ENCODE measurements around the gene PPIC. TPM values are rescaled to one million over a fixed set of nuclear protein-coding genes. Genes with fewer than 3 reads are reported as not detected.

Gene PPIC
- total and polyA plus RNA-seq, 2 experiments from 2014 or later = 91.0 to 233 TPM

GRCh38 chr5:123035360-123035917, 1.1 kb downstream of the PPIC start:
- Histone ChIP-seq H3K79me2 (peaks cover 35% of the 10 kb centered on the region), H3K9me3 (ENCODE audit: low read depth) (no peaks in the 10 kb centered on the region), H3K4me2 (peak overlapping the region; percentile 99), H3K36me3 (replicated peaks; ENCODE audit: insufficient read depth, low read depth) (no peaks in the 10 kb centered on the region), H3K27ac (peak overlapping the region; percentile 96), H3K4me3 (peak overlapping the region; percentile 95), H3K27me3 (no peaks in the 10 kb centered on the region), H2AFZ (peak overlapping the region; percentile 72), H3K4me1 (ENCODE audit: insufficient read depth) (peaks cover 9% of the 10 kb centered on the region), H4K20me1 (ENCODE audit: insufficient read depth, poor library complexity, severe bottlenecking) (no peaks in the 10 kb centered on the region), H3K9me2 (replicated peaks; ENCODE audit: insufficient read depth) (no peaks in the 10 kb centered on the region)
- 1% methylated on average over 26 of the region's 27 CpGs for WGBS (ENCODE audit: low lambda C conversion rate, missing lambda C conversion rate)
- DNase-seq (ENCODE audit: low spot score) = peak; percentile 77
- TF ChIP-seq EZH2 (IDR thresholded peaks at IDR 0.05; ENCODE audit: borderline replicate concordance) (no peak), EZH2phosphoT487 (IDR thresholded peaks at IDR 0.05; ENCODE audit: low read depth, severe bottlenecking, unreplicated experiment) (no peak), CTCF (IDR thresholded peaks at IDR 0.05; ENCODE audit: poor library complexity) (no peak)

GRCh38 chr5:123033157-123033671, 3.3 kb downstream of the PPIC start:
- Histone ChIP-seq H3K36me3 (replicated peaks; ENCODE audit: insufficient read depth, low read depth) (peaks cover 2% of the 10 kb centered on the region), H3K4me1 (ENCODE audit: insufficient read depth) (peaks cover 7% of the 10 kb centered on the region), H3K27me3 (no peaks in the 10 kb centered on the region), H2AFZ (no peak overlapping the region), H4K20me1 (ENCODE audit: insufficient read depth, poor library complexity, severe bottlenecking) (no peaks in the 10 kb centered on the region), H3K4me3 (no peak overlapping the region), H3K79me2 (peaks cover 30% of the 10 kb centered on the region), H3K27ac (no peak overlapping the region), H3K4me2 (no peak overlapping the region), H3K9me2 (replicated peaks; ENCODE audit: insufficient read depth) (no peaks in the 10 kb centered on the region), H3K9me3 (ENCODE audit: low read depth) (no peaks in the 10 kb centered on the region)
- 92% methylated on average over 6 of the region's 6 CpGs for WGBS (ENCODE audit: low lambda C conversion rate, missing lambda C conversion rate)
- TF ChIP-seq EZH2 (IDR thresholded peaks at IDR 0.05; ENCODE audit: borderline replicate concordance) = no peak
- no peak for TF ChIP-seq CTCF (IDR thresholded peaks at IDR 0.05; ENCODE audit: poor library complexity)
- no peak for TF ChIP-seq EZH2phosphoT487 (IDR thresholded peaks at IDR 0.05; ENCODE audit: low read depth, severe bottlenecking, unreplicated experiment)
- DNase-seq (ENCODE audit: low spot score) = no peak

- Histone ChIP-seq H3K79me2 (peaks cover 4% of the 10 kb centered on the region), H2AFZ (no peak overlapping the region), H3K4me1 (ENCODE audit: insufficient read depth) (no peaks in the 10 kb centered on the region), H3K4me3 (no peak overlapping the region), H3K9me3 (ENCODE audit: low read depth) (no peaks in the 10 kb centered on the region), H3K27ac (no peak overlapping the region), H3K9me2 (replicated peaks; ENCODE audit: insufficient read depth) (no peaks in the 10 kb centered on the region), H4K20me1 (ENCODE audit: insufficient read depth, poor library complexity, severe bottlenecking) (no peaks in the 10 kb centered on the region), H3K36me3 (replicated peaks; ENCODE audit: insufficient read depth, low read depth) (peaks cover 2% of the 10 kb centered on the region), H3K27me3 (no peaks in the 10 kb centered on the region), H3K4me2 (no peak overlapping the region)
- TF ChIP-seq EZH2 (IDR thresholded peaks at IDR 0.05; ENCODE audit: borderline replicate concordance) (no peak), CTCF (IDR thresholded peaks at IDR 0.05; ENCODE audit: poor library complexity) (no peak), EZH2phosphoT487 (IDR thresholded peaks at IDR 0.05; ENCODE audit: low read depth, severe bottlenecking, unreplicated experiment) (no peak)
- no peak for DNase-seq (ENCODE audit: low spot score)
- 91% methylated on average over 9 of the region's 9 CpGs for WGBS (ENCODE audit: low lambda C conversion rate, missing lambda C conversion rate)
Observed at GRCh38 chr5:123028222-123028621, 8.3 kb downstream of the PPIC start.
